Measurements from ENCODE around the gene ACOT7.

Gene ACOT7

DNA sequence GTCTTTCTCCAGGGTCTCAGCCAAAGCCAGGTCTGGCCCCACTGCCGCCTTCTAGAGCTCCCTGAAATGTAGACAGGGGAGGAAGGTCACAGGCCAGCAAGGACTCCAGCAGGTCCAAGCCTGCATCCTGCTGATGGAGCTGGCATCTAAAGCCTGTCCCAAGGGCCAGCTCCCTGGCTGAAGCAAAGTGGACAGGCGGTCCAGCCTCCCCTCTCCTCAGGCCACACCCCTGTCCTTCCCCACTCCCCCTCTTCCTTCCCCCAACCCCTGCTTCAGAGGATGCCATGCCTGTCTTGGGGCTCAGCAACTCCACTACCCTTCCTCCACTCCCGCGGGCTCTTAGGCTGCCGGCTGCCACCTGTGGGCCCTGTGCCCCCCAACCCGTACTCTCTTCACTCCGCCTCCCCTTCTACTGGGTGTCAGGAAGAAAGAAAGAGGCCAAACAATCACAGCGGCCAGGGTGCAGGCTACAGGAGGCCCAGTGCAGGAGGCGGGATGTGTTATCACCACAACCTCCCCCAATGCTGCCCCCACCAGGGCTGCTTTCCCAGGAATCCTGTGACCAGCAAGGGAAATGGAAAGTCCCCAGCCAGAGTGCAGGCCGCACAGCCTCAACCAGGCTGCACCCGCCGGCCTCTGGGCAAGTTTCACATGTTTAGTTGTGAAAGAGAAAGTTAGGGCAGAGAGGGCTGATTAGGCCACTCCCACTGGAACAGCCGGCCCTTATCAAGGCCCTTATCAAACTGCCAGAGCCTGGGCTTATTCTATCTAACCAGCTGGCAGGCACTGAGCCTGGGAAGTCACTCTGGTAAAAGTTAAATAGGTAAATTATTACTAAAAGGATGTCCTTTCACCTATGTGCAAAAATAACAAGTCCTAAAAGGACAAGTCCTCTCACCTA lies 34.1 kb downstream of the ACOT7 start:
- DNase-seq: no peak

DNA sequence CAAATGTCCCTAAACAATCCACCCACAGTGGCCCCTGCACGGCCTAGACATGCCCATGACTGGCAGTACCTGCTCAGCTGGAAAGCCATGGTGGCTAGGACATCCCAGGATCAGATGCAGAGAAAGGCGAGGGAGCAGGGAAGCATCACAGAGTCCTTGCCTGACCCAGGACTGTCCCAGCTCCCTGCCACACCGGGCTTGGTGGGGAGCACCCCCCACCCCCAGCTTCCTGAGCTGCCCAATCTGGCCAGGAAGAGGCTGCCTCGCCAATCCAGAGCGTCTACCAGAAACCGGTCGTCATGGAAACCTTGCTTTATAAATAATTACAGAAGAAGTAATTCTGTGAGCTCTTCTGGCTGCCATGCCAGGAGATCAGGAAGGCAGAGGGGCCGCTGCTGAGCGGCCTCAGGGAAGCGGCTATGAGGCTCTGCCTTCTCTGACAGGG lies 34.8 kb downstream of the ACOT7 start:
- DNase-seq: no peak

DNA sequence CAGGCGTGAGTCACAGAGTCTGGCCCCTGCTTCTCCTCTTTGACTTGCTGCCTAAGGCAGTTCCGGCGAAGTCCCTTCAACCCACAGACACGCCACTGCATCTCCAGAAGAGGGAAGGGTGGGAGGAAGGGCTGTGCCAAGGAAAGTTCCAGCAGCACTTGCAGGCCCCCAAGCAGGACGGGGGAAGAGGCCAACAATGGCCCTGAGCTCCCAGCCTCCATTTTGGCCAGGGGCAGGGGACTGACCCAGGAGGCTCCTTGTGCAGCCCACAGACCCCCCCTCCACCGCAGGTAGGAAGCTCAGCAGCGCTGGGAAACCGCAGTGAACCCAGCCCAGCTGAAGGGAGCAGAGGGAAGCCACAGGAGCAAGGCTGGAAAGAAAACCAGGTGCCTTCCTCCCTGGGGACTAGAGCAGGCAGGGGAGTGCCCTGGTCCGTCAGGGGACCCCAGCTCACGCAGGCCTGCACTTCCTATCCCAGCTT lies 35.4 kb downstream of the ACOT7 start:
- no peak for DNase-seq

- DNase-seq: no peak
Observed at GRCh38 chr1:6357243-6357936, 36.2 kb downstream of the ACOT7 start.

GRCh38 chr1:6355621-6356020 lies 37.9 kb downstream of the ACOT7 start:
- no peak for DNase-seq

GRCh38 chr1:6354659-6355317 lies 38.8 kb downstream of the ACOT7 start:
- DNase-seq: no peak

GRCh38 chr1:6353955-6354658 lies 39.5 kb downstream of the ACOT7 start:
- no peak for DNase-seq

- no peak for DNase-seq
Observed at GRCh38 chr1:6353619-6353954, 40.0 kb downstream of the ACOT7 start.

DNA sequence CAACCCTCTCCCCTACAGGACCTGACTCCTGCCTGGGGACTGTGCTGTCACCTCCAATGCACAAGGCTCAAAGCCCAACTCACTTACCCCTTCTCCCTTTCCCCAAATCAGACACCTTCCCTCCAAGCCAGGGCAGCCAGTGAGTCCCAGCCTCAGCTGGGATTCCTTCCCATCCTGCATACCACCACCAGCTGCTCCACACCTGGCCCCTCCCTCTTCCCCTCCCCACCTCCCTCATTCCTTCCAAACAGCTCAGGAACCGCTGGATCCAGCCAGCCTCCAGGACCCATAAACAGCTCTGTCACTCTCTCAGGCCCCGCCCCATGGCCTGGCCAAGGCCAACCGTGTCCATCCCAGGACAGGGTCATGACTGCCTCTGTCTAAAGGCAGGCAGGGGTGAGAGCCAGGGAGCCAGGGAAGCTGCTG lies 41.4 kb downstream of the ACOT7 start:
- DNase-seq: no peak

- DNase-seq: no peak
Observed at GRCh38 chr1:6351480-6352137, 42.0 kb downstream of the ACOT7 start.

DNA sequence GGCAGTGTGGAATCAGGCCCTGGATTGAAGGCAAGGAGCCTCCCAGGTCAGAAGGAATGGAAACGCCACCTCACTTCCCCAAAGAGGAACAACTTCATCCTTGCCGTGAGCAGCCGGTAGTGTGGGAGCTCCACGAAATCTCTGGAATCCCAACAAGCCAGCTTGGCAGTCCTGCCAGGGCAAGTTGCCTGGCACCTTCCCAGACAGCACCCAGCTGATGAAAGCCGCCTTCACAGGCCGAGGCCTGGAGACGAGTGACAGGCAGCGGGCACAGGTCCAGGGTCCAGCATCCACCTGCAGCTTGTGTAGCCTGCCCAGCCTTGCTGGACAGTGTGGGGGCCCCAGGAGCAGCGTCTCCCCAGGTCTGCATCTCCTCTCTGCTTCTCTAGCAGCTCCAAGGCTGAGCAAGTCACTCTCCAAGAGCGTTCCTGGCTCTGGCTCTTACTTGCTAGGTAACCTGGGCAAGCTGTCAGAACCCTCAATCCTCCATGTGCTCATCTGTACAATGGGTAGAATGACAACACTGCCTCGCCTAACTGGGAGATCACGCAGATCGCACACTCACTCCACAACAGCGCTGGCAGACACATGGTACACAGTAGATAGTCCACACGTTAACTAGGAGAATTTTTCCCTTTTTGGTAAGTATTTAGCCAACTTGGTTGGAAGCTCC lies 43.0 kb downstream of the ACOT7 start:
- no peak for DNase-seq

GRCh38 chr1:6349254-6349943 lies 44.2 kb downstream of the ACOT7 start:
- no peak for DNase-seq

GRCh38 chr1:6348511-6349191 lies 44.9 kb downstream of the ACOT7 start:
- no peak for DNase-seq

GRCh38 chr1:6347641-6348487 lies 45.7 kb downstream of the ACOT7 start:
- no peak for DNase-seq

DNA sequence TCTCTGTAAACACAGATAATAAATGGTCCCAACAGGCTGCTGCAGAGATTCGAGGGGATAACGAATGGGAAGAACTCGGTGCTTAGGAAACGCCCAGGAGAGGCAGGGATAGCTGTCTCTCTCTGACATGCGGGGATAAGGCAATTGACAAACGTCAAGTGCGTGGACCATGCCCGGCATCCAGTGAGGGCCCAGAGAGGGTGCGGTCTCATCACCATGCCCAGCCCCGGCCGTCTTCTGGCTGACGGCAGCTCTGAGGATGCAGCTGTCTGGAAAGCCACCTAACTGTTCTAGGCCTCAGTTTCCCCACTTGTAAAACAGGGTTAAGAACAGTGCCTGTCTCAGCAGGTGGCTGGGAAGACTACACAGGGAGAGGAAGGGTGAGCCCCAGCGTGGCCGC lies 48.1 kb downstream of the ACOT7 start:
- DNase-seq: no peak

- DNase-seq: no peak
Observed at GRCh38 chr1:6345009-6345408, 48.6 kb downstream of the ACOT7 start.

- DNase-seq: no peak
Observed at GRCh38 chr1:6343506-6344405, 49.8 kb downstream of the ACOT7 start.

- DNase-seq: no peak
Observed at GRCh38 chr1:6342056-6342455, 51.5 kb downstream of the ACOT7 start.
